Measurements from ENCODE around the gene SLC4A1AP.

DNA sequence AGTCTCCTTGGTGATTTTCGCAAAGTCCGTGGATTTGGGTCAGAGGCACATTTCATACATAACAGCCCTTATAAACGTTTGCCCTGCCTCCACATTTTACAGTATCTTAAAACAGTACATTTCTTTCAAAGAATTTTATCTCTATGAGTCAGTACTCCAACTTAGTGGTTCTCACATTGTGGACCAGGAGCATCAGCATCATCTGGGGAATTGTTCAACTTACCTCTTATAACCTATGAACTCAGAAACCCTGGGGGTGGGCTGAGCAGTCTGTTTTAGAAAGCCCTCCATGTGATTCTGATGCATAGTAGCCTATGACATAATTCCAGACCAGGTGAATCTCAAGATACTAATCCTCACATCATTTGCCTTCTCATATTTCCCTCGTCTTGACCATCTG is 12.6 kb upstream of the SLC4A1AP start:
- TF ChIP-seq, protein P1, sequence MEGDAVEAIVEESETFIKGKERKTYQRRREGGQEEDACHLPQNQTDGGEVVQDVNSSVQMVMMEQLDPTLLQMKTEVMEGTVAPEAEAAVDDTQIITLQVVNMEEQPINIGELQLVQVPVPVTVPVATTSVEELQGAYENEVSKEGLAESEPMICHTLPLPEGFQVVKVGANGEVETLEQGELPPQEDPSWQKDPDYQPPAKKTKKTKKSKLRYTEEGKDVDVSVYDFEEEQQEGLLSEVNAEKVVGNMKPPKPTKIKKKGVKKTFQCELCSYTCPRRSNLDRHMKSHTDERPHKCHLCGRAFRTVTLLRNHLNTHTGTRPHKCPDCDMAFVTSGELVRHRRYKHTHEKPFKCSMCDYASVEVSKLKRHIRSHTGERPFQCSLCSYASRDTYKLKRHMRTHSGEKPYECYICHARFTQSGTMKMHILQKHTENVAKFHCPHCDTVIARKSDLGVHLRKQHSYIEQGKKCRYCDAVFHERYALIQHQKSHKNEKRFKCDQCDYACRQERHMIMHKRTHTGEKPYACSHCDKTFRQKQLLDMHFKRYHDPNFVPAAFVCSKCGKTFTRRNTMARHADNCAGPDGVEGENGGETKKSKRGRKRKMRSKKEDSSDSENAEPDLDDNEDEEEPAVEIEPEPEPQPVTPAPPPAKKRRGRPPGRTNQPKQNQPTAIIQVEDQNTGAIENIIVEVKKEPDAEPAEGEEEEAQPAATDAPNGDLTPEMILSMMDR (IDR thresholded peaks at IDR 0.05), result no peak
- TF ChIP-seq POLR2A (IDR thresholded peaks at IDR 0.05), result no peak

Data from adrenal gland (tissue), 5 donors.